ENCODE results near the gene ABCB8.

Gene ABCB8

DNA sequence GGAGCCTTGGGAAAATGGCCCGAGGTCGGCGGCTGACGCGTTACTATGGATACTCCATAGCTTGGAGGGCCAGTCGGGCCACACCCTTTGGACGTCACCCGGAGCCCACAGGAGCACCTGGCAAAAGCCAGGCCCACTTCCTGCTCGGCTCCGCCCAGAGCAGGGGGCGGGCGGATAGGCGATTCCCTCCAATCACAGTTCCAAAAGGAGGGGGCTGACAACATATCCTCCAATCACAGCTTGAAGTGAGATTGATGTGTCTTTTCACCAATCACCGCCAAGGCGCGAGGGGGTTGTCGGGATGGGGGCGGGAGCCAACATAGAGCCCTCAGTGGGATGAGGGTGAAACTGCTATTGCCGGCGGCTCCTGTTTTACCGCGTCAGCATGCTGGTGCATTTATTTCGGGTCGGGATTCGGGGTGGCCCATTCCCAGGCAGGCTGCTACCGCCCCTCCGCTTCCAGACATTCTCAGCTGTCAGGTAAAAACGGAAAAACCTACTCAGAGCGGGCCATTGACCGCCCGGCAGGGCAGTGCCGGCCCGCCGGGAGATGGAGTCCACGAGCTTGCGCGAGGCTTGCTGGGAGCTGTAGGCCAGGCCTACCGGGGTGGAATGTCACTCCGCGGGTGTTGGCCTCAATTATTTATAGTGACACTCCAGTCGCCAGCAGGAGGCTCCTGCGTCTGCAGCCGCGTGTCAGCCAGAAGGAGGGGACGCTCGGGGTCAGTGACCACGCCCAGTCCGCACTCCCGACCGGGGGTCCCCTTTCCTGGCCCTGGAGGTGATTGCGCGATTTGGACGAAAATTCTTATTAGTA, at the start of gene ABCB8:
Gene ABCB8 (plus strand): TSS at position 320 of the 817 bp plus-strand sequence. CDS start 66 bp downstream, at position 386.
- peak; percentile 99 for DNase-seq (ENCODE audit: low spot score)

DNA sequence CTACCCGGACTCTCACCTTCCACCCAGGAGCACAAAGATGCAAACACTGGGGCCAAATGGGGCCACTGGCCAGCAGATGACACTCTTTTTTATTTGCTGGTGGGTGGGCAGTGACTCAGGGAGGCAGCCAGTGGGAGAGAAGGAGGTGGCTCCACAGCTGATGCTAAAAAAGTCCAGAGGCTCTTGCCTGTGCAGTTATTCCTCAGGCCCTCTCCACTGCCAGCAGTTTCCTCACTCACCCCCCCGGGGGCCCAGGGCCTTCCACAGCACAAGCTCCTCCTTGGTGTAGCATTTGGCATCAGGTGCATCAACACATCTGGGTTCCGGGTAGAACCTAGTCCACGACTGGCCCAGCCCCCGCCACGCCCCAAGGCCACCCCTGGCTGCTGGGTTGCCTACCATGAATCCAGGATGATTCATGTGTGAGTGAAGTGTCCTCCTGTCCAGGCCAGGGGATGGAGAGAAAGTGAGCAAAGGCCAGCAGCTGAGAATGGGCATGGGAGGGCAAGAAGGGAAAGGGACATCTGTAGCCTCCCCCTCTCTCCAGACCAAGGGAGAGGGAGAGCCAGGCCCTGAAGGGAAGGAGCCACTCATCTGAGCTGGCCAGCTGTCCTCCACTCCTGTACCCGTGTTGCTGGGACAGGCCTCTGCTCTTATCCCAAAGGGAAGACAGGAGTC, 48.4 kb upstream of the ABCB8 start:
- no peak for DNase-seq (ENCODE audit: low spot score)

DNA sequence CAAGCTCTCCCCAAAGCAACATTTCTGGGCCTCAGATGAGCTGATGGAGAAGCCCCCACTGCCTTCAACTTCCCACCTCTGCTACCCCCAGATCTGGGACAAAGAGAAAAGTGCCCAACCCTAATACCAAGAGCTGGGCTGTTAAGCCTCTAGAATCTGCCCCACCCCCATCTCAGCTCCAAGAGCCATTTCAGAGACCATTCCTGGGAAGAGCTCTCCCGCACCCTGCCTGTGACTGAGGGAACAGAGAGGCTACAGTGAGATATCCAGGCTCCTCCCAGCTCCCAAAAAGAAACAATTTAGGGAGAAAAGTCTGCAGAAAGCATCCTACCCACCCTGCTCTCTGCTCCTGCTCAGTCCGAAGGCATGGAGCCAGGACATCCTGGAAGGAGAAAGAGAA, 47.6 kb upstream of the ABCB8 start:
- DNase-seq (ENCODE audit: low spot score) = no peak

DNA sequence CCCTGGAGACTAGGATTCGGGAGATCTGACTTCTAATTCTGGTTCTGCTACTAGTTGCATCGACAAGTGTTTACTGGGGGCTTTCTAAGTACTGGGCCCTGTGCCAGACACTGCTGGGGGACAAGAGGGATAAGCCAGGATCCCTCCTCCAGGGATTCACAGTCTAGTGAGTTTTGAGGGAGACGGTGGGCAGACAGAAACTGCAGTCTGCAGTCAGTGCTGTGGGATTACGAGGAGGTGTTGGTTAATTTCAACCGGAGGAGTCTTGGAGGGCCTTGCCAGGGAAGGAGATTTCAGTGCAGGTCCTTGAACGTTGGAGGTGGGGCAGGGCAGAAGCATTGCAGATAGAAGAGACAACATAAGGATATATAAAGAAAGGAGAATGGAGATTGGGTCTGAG, 46.6 kb upstream of the ABCB8 start:
- no peak for DNase-seq (ENCODE audit: low spot score)

DNA sequence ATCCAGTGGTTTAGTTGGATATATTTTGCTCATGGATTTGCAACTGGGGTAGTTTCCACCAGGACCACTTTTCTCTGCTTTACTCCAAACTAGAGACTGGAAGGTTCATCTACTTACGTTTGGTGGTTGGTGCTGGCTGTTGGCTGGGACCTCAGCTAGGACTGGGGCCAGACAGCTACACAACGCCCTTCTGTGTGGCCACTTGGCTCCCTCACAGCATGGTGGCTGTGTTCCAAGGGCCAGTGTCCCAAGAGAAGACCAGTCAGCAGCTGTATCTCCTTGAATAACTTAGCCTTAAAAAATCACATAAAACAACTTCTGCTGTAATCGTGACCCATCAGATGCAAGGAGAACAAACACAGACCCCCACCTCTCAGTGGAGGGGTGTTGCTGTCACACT, 45.9 kb upstream of the ABCB8 start:
- no peak for DNase-seq (ENCODE audit: low spot score)

DNA sequence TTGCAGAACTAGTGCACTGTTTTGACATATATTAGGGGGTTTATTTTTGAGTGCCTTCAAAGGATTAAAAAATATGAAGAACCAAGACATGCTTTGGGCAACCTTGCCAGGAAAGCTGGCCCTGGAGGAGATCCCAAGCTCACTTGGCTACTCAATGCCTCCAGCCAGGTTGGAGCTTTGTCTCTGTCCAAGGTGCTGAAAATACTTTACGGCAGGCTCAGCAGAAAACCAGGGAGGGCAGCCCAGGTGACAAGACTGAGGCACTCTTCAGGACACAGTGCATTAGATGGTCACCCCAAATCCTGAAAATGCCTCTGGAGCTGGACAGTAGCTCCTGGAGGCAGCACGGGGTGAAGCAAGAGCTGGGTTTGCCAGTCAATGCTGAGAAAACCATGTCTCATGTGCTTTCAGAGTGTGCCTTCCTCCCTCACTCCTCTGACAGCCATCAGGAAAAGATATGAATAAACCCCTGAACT, 44.3 kb upstream of the ABCB8 start:
- DNase-seq (ENCODE audit: low spot score) = peak; percentile 52

DNA sequence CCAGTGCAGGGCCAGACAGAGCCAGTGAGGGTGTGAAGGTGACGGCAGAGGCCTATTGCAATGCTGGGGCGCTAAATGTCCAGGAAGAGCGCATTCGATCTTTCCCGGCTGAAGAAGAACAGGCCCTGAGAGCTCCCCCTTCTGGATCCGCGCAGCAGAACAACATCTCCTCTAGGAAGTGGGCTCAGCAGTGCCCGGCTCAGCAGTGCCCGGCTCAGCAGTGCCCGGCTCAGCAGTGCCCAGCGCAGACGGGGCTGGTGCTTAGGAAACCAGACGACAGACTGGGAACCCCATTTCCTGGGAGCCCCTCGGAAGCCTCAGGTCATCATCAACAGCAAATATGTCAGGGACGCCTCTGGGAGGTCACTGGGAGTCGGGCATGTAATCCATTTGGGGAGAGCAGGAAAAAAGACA, 42.1 kb upstream of the ABCB8 start:
- DNase-seq (ENCODE audit: low spot score) = peak; percentile 80

DNA sequence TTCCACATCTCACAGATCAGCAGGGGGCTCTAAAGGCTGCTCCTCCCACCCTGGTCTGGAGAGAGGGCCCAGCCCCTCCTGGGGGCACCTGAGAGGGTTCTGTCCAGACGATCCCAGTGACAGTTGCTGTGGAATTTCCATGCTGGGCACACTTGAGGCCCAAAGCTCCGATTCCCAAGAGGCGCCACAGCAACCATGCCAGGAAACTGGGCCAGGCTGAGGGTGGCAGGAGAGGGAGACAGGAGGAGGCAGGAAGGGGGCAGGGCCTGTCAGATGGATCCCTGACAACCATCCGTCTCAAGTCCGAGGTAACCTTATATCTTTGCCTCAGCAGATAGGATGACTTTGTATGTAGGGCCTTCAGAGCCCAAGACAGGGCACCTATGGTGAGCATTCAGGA, 41.7 kb upstream of the ABCB8 start:
- DNase-seq (ENCODE audit: low spot score) = no peak

DNA sequence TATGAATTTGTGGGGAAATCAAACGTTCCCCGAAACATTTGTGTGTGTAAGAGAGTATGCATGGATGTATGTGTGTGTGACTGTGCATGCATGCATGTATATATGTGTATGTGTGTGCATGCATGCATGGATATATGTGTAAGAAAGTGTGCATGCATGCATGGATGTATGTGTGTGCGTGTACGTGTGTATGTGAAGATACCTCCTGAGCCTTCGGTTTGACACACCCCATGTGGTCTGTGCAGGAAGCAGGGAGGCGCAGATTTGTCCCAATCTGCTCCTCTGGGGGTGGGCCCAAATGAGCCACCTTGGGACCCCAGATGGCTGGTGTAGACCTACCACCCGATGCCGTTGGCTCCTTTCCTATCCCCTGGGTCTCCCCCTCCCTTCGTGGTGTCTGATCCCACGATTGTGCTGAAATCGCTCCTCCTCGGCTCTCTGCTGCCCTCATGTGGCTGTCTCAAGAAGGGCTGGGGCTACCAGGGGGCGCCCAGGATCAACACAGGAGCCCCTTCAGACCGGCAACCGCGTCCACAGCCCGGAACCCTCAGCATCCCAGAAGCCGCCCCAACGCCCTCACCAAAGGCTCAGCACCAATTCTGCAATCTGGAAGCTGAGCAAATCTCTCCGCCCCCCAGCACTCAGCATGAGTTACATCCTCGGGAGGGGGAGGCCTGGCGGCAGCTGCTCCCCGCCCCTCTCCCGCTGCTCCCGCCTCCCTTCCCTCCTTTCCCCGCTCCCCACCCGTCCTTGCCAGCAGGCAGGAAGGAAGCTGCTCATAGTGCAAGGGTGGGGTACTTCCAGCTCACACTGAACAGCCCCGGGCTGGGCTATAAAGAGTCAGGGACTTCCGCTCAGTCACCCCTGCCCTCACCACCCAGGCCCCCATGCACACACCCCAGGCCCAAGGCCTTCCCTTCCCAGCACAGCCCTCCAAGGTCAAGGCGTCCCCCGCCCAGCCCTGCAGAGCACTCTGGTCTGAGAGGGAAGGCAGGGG, 39.7 kb upstream of the ABCB8 start:
- peak; percentile 72 for DNase-seq (ENCODE audit: low spot score)

DNA sequence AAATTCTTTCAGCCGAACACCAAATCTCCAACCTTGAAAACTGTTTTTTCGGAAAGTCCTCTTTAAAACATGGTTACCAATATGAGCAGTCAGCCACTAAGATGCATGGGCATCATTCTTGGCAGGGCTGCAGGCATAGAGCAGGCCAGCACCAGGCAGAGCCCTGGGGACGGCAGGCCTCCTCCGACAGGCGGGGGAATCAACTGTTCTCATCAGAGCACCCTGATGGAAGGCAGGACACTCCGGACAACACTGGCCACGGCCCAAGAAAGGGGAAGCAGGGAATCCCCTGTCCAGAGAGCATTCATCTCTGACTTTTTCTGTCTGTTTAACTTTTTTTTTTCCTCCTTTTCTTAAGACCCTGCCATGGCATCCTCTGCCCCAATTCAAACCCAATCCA, 38.8 kb upstream of the ABCB8 start:
- DNase-seq (ENCODE audit: low spot score) = no peak

DNA sequence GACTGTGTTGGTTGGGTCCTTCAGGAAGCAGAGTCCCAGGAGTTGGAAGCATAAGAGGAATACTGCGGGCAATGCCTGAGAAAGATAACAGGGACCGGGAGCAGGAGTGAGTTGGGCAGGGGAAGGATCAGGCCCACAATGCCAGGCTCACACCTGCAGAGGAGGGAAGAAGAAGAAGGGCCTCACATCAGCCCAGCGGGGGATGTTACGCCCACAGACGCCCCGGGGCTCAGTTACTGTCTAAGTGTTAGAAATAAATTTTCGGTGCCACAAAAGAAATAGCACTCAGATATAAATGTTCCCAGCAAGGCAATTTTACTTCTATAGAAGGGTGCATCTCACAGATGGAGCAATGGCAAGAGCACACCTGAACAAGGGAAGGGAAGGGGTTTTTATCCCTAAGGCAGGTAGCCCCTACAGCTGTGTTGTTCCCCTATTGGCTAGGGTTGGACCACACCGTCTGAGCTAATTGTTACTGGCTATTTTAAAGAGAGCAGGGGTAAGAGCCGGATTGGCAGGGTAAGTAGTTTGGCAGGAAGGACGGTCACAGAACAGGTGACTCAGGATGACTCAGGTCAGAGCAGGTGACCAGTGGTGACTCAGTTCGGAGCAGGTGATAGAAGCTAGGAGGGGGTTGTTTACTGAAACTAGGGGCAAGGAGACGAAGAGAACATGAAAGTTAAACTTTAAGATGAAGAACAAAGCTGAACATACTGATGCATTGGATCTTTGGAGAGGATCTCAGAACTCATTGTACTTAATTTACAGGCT, 37.6 kb upstream of the ABCB8 start, which contains the start of gene NOS3:
Gene NOS3 (plus strand): TSS at position 602 of the 771 bp plus-strand sequence. CDS start 2,787 bp downstream, outside the sequence.
- DNase-seq (ENCODE audit: low spot score) = no peak

DNA sequence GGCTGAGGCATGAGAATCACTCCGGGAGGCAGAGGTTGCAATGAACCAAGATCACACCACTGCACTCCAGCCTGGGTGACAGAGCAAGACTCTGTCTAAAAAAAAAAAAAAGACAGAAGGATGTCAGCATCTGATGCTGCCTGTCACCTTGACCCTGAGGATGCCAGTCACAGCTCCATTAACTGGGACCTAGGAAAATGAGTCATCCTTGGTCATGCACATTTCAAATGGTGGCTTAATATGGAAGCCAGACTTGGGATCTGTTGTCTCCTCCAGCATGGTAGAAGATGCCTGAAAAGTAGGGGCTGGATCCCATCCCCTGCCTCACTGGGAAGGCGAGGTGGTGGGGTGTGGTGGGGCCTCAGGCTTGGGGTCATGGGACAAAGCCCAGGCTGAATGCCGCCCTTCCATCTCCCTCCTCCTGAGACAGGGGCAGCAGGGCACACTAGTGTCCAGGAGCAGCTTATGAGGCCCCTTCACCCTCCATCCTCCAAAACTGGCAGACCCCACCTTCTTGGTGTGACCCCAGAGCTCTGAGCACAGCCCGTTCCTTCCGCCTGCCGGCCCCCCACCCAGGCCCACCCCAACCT, 36.1 kb upstream of the ABCB8 start:
- DNase-seq (ENCODE audit: low spot score) = no peak

DNA sequence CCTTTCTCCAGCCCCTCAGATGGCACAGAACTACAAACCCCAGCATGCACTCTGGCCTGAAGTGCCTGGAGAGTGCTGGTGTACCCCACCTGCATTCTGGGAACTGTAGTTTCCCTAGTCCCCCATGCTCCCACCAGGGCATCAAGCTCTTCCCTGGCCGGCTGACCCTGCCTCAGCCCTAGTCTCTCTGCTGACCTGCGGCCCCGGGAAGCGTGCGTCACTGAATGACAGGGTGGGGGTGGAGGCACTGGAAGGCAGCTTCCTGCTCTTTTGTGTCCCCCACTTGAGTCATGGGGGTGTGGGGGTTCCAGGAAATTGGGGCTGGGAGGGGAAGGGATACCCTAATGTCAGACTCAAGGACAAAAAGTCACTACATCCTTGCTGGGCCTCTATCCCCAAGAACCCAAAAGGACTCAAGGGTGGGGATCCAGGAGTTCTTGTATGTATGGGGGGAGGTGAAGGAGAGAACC, 35.4 kb upstream of the ABCB8 start:
- DNase-seq (ENCODE audit: low spot score) = peak; percentile 51

DNA sequence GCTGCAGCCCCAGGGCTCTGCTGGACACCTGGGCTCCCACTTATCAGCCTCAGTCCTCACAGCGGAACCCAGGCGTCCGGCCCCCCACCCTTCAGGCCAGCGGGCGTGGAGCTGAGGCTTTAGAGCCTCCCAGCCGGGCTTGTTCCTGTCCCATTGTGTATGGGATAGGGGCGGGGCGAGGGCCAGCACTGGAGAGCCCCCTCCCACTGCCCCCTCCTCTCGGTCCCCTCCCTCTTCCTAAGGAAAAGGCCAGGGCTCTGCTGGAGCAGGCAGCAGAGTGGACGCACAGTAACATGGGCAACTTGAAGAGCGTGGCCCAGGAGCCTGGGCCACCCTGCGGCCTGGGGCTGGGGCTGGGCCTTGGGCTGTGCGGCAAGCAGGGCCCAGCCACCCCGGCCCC, 34.7 kb upstream of the ABCB8 start:
- DNase-seq (ENCODE audit: low spot score) = no peak

DNA sequence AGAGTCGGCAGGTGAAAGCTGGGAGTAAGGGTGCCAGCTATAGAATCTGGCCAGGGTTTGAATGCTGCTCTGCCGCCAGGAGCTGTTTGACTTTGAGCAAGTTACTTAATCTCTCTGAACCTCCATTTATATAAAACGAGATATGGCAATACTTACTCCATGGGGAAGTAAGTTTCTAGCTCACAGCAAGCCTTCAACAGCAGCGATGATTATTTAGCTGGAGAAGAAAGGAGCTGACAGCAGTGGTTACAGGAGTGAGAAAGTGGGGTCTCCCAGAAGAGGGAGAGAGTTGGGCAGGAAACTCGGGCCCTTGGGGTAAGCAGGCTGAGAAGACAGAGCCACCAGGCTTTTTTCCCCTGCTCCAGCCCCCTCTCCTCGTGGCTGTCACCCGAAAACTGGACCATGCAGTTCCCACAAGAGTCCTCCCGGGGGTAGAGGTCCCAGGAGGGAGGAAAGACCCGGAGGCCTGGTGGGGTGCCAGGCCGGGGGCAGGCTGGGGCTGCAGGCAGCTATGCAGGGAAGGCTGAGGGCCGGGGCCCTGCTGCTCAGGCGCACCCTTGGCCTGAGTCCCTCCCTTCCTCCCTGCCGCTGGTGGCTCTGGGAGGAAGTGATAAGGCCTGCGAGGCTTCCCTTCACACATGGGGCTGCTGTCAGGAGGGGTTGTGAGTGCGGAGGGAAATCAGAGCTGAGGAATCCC, 34.0 kb upstream of the ABCB8 start:
- no peak for DNase-seq (ENCODE audit: low spot score)

DNA sequence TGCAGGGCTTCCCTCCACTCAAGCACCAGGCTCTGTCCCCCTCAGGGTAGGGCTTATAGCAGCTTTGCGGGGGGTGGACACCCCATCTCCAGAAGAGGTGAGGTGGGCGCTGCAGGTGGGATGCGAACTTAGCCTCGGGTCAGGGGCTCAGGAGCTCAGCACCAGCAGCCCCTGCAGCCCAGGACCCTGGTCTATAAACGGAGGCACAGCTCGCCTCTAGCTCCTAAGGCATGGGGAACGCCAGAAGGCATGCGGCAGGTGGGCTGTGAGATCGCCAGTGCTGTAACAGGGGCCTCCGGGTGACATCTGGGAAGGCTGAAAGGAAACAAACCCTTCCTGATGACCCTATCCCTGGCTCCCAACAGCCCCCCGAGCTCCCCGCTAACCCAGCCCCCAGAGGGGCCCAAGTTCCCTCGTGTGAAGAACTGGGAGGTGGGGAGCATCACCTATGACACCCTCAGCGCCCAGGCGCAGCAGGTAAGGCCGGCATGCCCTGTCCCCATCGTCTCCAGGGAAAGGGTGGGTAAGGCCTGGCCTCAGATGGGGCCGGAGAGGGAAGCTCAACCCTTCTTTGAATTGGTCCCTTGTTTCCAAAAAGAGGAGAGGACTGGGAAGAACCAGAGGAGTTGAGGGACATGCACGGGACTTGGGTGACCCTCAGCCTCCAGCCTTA, 33.3 kb upstream of the ABCB8 start:
- no peak for DNase-seq (ENCODE audit: low spot score)

DNA sequence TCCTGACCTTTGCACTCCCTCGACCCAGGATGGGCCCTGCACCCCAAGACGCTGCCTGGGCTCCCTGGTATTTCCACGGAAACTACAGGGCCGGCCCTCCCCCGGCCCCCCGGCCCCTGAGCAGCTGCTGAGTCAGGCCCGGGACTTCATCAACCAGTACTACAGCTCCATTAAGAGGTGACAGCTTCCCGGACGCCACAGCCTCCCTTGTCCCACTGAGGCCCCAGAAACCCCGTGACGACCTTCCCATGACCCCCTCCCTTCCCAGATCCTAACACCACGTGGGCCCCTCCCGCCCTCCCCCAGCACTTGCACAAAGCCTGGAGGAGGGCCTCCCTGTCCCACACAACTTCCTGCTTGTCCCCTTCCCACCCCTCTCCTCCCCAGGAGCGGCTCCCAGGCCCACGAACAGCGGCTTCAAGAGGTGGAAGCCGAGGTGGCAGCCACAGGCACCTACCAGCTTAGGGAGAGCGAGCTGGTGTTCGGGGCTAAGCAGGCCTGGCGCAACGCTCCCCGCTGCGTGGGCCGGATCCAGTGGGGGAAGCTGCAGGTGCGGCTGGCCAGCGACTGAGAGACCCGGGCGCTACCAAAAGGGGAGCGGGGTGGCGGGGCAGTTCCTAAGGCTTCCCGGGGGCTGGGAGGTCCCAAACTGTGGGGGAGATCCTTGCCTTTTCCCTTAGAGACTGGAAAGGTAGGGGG, 31.7 kb upstream of the ABCB8 start:
- DNase-seq (ENCODE audit: low spot score) = no peak

DNA sequence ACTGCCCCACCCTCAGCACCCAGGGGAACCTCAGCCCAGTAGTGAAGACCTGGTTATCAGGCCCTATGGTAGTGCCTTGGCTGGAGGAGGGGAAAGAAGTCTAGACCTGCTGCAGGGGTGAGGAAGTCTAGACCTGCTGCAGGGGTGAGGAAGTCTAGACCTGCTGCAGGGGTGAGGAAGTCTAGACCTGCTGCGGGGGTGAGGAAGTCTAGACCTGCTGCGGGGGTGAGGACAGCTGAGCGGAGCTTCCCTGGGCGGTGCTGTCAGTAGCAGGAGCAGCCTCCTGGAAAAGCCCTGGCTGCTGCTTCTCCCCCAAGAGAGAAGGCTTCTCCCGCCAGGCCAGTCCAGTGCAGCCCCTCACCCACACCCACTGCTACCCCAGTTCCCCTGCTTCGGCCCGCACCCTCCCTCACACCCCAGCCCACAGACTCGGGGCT, 31.2 kb upstream of the ABCB8 start:
- no peak for DNase-seq (ENCODE audit: low spot score)

DNA sequence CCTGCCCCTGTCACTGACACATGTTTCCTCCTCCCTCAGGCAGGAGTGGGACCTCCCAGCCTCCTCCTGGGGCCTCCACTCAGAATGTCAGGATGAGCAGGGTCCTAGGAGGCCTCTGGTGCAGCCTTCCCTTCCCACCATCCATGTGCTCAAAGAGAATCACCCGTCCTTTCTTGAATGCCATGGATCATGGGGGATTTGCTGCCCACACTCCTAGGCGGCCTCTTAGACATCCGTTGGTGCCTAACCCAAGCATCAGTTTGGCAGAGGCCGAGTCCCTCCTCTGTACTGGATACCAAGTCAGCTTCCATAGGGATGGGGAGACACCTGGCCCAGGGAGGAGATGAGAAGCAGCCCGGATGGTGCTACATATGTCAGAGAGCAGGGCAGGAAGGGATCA, 30.4 kb upstream of the ABCB8 start:
- no peak for DNase-seq (ENCODE audit: low spot score)
